Activated T-helper 1 cell treated with Interleukin-2 at 50 U/mL for 16 hours (primary cell): ENCODE results near the gene NBAS.
"Not testable (repeated sequence)": the region's sequence is repeated elsewhere in the genome, so short reads cannot be mapped to it uniquely, and the experiment has no call there.

Source experiments
- DNase-seq: peaks from one replicate; pipeline ENCODE4 v3.0.0-alpha.2; 2020; ENCODE audit warnings: low read depth

Gene NBAS

DNA sequence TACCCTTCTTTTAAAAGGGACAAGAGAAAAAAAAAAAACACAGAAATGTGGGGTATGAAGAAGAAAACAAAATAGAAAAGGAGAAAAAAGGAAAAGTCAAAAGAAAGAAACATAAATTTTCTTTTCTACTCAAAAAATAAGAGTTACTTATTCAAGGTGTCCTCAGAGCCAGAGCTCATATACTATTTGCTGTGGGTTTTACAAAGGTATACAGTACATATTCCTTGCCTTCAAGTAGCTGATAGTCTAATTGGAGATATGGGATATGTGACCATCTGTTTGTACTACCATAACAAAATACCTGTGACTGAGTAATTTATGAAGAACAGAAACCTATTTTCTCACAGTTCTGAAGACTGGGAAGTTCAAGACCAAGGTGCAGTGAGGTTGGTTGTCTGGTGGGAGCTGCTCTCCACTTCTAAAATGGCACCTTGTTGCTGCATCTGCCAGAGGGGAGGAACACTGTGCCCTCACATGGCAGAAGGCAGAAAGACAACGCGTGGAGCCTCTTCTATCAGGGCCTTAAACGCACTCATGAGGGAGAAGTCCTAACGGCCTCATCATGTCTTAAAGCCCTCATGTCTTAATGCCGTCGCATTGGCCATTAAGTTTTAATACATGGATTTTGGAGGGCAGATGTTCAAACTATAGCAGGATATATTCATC, 33.9 kb downstream of the NBAS start:
- no peak for DNase-seq

DNA sequence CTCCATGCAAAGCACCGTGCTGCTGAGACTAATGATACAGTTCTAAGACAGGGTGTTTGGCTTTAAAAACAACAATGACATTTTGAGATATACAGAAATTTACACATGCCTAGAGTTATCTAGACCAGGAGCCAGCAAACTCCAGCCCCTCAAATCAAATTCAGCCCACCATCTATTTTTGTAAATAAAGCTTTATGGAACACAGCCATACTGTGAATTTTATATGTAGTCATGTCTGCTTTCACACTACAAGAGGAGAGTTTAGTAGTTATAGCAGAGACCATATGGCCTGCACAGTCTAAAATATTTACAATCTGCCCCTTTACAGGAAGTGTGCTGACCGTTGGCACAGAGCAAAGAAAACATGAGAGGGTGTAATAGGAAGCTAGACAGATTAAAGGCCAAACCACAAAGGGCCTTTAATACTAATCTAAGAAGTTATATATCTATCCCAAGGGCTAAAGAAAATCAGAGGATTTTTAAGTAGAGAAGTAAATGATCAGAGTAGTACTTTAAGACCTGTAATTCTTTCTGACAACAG, 39.4 kb downstream of the NBAS start:
- DNase-seq: no peak

DNA sequence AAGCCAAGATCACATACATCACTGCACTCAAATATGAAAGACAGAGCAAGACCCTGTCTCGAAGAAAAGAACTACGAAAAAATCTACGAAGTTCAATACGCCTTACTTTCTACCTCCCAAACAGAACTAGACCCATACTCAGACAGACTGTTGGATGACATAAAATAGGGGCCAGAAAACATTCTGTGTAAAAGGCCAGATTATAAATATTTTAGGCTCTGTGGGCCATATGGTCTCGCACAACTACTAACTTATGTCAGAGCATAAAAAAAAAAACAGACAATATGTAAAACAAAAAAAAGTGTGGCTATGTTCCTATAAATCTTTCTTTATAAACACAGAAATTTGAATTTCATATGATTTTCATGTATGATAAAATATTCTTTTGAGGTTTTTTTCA, 40.8 kb downstream of the NBAS start:
- DNase-seq: no peak

DNA sequence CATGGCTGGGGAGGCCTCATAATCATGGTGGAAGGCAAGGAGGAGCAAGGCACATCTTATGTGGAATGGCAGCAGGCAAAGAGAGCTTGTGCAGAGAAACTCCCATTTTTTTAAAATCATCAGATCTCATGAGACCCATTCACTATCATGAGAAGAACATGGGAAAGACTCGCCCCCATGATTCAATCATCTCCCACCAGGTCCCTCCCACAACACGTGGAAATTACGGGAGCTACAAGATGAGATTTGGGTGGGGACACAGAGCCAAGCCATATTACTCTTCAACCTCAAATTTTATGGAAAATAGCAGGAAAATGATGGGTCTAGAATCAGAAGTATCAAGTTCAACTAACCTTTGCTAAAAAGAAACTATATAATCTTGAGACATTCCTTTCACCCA, 42.4 kb downstream of the NBAS start:
- DNase-seq: not testable (repeated sequence)

DNA sequence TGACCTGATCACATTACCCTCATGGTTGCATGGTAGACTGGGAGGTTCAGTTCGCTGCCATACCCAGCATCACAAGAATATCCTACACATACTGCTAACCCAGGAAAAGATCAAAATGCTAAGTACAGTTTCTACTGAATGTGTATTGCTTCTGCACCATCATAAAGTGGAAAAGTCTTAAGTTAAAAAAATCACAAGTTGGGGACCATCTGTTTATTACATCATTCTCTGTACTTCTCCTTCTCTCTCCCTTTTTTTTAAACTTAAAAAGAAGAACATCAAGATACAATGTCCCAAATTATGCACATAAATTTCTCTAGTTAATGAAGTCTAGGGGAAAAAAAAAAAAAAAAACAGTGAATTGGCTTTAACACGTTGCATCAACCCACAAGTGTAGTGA, 43.3 kb downstream of the NBAS start:
- DNase-seq: no peak

DNA sequence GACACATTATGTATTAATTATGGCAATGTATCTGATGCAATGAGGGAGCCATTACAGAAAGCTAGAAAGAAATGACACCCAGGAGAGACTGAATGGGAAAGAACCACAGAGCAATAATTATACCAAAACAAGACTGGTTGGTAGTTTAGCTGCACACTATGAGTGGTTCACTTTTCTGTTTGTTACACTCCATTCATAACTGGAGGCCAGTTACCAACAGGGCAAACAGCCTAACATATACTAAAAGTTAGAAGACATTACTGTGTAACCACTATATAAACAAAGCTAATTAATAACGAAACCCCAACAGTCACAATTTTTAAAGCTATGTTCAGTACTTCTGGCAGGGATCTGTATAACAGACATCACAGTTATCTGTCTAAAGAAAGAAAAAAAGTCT, 49.4 kb downstream of the NBAS start:
- DNase-seq: no peak

DNA sequence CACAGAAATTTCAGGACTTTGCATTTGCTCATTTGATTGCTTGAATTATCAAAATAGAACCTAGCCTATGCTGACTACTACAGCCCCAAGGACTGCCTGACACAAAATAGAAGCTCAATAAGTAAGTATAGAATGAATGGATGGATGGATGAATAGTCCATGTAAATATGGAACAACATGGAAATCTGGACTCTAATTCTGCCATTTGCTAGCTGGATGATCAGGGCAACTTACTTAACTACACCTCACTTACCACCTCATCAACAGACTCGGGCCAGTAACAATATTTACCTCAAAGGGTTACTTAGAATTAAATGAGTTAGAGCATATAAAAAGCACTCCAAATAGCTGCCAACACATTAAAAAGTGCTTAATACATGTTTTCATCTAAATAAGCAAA, 50.6 kb downstream of the NBAS start:
- DNase-seq: no peak

DNA sequence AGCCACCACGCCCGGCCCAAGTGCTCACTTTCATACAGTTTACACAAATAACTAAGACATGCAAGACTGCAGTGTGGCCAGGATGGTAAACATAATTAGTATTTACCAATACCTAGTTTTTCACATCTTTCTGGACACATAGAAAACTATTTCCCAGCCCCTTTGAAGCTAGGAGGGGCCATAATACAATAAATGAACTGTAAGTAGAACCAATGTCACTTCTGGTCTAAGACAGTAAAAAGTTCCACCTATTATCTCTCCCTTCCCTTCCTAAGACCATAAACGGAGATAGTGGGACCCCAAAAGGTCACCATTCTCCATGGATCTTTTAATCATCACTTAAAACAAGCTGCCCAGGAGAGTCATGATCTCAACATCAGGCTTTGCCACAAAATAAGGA, 51.0 kb downstream of the NBAS start:
- DNase-seq: no peak

DNA sequence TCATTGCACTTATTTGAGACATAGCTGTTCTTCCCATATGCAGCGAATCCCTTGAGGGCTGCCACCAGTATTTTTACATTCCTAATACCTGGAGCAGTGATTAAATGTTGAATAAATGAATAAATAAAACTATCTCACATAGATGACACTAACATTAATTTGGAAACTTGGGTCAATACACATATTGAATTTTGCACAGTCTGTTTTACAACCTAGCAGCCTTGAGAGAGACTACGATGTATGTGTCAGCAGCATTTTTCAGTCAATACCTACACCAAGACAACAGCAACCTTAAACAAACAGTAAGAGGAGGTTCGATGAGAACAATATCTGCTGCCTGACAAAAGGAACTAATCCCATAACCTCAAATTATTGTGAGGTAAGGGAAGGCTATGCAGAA, 53.4 kb downstream of the NBAS start:
- DNase-seq: no peak

DNA sequence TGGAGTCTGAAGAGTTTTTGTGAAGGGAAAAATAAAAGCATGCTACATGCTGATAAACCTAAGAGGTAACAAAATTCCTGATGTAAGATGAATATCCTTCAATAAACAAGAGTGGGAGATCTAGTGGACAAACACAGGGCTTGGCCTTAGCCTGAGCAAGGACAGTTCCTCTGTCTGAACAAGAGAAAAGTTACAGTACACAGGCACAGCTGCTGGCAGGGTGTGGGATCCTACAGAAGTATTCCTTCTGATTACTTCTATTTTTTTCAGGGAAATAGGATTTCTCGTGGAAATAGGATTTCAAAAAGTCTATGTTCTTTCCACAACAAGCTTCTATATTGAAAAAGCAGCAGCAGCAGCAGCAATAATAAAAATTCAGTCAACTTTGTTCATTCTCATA, 54.1 kb downstream of the NBAS start:
- DNase-seq: no peak

DNA sequence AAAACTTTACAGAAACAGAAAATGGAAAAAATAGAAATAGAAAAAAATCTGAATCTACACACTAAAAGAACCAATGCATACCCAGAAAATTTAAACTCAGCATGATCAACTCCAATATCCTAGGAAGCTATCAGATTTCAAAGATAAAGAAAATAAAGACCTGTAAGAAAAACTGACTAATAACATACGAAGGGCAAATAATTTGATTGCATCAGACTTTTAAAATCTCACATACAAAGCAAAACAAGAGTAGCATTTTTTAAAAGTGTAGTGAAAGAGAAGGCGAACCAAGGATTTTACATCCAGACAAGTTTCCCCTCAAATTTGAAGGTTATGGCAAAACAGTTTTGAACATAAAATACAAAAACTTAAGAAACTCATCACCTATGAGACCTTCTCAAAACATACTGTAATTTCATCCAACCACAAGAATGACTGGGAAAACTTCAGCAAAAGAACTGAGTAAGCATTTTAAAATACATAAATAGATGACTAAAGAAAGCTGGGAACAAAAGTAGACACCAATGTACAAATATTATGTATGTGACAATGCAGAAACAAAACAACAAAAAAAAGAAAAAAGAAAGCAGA, 54.8 kb downstream of the NBAS start:
- no peak for DNase-seq

DNA sequence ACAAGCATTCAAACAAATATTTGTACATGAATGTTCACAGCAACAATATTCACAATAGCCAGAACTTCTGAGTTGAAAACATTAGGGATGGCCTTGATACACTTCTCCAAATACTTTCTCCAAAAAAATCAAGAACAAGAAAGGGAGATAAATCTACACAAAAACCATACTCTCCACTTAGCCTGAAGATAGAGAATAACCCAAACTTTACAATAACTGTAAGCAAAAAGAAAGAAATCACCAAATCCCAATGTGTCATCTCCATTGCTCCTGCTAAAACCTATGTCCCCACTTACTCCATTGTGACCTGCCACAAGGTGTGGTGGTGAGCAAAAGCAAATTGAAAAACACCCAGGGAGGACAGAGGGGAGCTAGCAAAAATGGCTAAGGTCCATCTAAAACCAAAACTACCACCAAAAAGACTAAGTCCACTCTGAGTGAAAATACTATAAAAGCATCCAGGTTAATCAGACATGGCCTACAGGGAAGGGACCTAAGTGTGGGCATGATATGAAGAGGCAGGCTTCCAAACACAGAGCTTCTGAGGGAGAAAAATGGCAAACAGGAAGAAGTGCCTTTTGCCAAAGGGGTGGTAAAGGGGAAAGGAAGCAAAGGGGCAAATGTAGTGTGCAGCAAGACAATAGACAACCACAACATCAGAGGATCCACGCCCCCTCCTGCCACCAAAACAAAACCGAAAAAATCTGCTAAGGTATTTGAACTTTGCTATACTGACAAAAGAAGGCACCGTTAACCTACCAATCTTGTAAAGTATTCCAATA, 56.1 kb downstream of the NBAS start:
- DNase-seq: no peak

DNA sequence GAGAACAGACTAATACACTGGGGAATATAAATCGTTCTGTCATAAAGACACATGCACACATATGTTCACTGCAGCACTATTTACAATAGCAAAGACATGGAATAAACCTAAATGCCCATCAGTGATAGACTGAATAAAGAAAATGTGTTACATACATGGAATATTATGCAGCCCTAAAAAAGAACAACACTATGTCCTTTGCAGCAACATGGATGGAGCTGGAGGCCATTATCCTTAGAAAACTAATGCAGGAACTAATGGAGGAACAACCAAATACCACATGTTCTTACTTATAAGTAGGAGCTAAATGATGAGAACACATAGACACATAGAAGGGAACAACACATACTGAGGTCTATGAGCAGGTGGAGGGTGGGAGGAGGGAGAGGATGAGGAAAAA, 61.9 kb downstream of the NBAS start:
- not testable (repeated sequence) for DNase-seq

DNA sequence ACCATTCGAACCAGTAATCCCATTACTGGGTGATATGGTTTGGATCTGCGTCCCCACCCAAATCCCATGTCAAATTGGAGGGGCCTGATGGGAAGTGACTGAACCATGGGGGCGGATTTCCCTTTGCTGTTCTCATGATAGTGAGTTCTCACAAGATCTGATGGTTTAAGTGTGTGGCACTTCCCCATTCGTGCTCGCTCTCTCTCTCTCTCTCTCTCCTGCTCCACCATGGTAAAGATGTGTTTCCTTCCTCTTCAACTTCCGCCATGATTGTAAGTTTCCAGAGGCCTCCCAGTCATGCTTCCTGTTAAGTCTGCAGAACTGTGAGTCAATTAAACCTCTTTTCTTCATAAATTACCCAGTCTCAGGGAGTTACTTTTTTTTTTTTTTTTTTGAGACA, 62.6 kb downstream of the NBAS start:
- no peak for DNase-seq

DNA sequence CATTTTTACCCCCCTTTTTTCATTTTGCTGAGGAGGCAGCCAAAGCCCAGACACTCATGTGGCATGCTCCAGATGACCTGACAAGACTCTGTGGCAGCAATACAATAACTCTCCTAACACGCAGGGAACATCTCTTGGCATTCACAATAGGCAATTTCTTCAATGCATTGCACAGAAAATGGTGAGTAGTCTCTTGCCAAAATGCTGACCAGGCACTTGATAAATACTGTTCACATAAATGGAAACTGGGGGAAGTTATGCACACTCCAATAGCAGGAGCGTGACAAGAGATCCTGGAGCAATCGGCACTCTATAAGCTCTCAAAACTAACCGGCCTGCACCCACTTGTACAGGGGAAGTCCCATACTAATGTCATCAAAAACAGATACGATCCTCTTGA, 66.3 kb downstream of the NBAS start:
- no peak for DNase-seq

DNA sequence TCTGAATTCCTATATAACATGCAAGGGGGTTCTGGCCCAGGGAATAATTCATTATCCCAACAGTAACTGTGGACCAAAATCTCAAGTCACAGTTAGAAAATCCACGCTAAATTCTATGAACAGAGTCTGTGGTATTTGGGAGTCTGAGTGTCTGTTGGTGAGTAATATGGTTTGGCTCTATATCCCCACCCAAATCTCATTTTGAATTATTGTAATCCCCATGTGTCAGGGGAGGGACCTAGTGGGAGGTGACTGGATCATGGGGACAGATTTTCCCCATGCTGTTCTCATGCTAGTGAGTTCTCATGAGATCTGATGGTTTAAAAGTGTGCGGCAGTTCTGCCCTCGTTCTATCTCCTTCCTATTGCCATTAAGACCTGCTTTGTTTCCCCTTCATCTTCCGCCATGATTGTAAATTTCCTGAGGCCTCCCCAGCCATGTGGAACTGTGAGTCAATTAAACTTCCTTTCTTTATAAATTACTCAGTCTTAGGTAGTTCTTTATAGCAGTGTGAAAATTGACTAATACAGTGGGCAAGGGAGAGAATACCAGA, 68.3 kb downstream of the NBAS start:
- no peak for DNase-seq

DNA sequence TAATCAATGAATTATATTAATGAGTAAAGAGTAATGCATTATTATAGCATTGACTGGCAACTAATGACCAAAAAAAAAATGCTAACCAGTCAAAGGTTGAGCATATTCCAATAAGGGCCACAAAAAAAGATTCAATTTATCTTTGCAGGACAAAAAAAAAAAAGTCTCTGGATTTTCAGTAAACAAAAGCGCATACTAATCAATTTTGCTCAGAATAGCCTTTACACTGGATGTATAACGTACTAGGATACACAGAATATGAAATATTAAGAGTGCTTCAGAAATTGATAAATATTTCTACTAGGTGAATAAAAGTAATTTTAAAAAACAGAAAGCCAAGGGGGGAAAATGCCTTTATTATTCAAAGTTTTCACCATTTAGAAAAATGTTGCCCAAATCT, 74.4 kb downstream of the NBAS start:
- DNase-seq: no peak

DNA sequence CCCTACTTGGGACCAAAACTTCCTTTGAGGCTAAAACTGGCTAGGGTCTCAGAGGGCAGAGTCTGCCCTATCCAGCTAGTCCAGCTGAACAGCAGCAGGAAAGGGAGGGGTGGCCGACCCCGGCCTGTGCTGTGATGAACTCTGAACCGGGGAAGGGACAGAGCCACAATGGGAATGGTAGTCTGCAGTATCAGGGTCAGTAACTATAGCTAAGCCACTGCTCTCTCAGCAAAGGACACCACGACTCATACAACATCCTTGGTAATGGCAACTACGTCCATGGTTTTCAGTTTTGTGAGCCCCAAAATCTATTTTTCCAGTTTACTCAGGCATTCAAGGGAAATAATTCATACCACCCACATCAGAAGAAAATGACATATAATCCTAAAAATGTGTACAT, 75.2 kb downstream of the NBAS start:
- DNase-seq: no peak

DNA sequence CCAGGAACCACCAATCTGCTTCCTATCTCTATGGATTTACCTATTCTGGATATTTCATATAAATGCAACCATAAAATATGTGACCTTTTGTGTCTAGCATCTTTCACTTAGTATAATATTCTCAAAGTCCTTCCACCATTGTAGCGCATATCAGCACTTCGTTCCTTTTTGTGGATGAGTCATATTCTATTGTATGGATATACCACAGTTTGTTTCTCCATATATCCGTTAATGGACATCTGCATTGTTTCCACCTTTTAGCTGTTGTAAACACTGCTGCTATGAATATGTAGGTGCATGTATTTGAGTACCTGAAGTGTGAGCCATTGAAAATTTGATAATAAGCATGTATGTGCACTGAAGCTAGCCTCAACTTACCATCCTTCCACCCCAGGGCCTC, 80.1 kb downstream of the NBAS start:
- no peak for DNase-seq

DNA sequence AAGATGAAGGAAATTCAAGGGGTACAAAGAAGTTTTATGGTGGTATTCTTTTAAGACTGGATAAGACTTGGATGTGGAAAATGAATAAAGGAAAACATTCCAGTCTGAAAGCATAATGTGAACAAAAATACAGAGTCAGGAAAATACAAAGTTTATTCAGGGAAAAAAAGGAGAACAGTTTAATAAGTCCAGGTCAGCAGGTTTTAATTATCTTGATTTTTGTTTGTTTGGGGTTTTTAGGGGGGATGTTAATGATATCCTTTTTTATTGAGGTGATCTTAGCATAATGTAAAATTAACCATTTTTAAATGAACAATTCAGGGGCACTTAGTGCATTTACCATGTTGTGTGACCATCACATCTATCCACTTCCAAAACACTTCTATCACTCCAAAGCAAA, 80.6 kb downstream of the NBAS start:
- no peak for DNase-seq

DNA sequence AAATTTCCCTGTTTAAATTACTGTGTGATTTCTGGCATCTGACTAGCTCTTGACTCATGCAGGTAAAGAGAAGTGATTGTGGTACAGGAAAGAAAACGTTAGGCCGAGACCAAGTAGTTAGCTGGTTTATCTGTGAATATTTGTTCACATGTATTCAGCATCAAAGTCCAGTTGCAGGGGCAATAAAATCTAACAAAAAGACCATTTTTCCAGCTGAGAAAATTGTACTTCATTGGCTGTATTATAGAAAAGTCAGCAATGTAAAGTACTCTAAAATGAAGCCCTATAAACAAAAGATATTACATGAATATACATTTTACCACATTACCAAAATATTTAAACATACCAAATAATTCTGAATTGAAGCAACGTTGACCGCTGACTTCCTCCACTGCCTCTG, 88.3 kb downstream of the NBAS start:
- DNase-seq: no peak

DNA sequence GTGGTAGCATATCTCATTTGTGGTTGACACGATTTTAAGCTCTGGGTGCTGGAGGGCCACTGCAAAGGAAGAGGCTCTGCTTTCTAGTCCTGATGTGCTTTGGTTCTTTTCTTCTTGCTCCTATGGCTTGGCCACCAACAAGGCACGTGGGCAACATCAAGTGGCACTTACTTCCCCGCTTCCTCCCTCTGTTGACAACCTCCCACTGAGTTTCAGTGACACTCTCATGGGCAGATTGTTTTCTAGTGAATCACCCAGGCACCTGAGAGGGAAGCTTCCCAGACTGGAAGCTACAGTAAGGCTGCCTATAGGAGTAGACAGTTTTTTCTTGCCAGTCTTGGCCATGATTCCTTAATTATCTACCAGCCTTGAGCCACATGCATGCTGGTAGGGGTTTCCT, 89.0 kb downstream of the NBAS start:
- DNase-seq: no peak

DNA sequence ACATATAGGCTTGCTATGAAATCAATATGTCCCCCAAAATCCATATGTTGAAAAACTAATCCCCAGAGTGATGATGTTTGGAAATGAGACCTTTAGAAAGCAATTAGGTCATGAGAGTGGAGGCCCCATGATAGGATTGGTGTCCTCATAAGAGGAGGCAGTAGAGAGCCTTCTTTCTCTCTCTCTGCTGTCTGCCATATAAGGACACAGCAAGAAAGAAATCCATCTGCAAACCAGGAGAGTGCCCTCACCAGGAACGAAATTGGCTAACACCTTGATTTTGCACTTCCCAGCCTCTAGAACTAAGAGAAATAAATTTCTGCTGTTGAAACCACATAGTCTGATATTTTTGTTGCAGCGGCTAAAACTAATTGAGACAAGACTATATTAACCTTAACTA, 89.5 kb downstream of the NBAS start:
- DNase-seq: no peak
